BJ (cell line): Measurements from ENCODE around the gene PARD6G. TPM values are rescaled to one million over a fixed set of nuclear protein-coding genes. Genes with fewer than 3 reads are reported as not detected.

Experiments
- CTCF ChIA-PET: fragments of 350-600 bp; formaldehyde crosslinking; extraction: SDS; loops from one replicate; lab custom pipeline; 2021; ENCODE audit warnings: antibody characterized with exemption, inconsistent platforms; lab: Yijun Ruan, JAX
- POLR2A ChIA-PET: fragments of 300-600 bp; sonication (Branson Sonifier 250); formaldehyde crosslinking; extraction: SDS; loops from one replicate; lab custom pipeline; 2021; ENCODE audit warnings: antibody characterized with exemption; lab: Charles Lee
- DNase-seq: peaks from one replicate; pipeline ENCODE4 v3.0.0-alpha.2; 2011; ENCODE audit warnings: low read depth
- H3K27me3 ChIP-seq: 2 replicates; pipeline ENCODE4 v1.6.0; 2011; ENCODE audit warnings: low read length; ENCODE audit not compliant: control insufficient read depth, insufficient read depth
- H3K36me3 ChIP-seq: 2 replicates; pipeline ENCODE4 v1.5.1; 2011; ENCODE audit warnings: low read length; ENCODE audit not compliant: control insufficient read depth, insufficient read depth
- H3K4me3 ChIP-seq: 2 replicates; pipeline ENCODE4 v1.5.1; 2011; ENCODE audit warnings: low read depth, mild to moderate bottlenecking, control low read depth, low read length
- CTCF ChIP-seq: IDR thresholded peaks from 2 replicates; pipeline ENCODE4 v1.5.1; 2011; ENCODE audit warnings: low read depth, mild to moderate bottlenecking, control low read depth, inconsistent platforms, low read length, moderate library complexity; ENCODE audit not compliant: insufficient read depth
- polyA plus RNA-seq: library from polyadenylated mRNA; depleted of rRNA; stranded (reverse); fragments of >200 nt; gene quantifications from 2 replicates; pipeline ENCODE4 v1.2.3, GENCODE V29; 2011

PARD6G gene
- polyA plus RNA-seq, 1 experiment = 0.96 TPM

- ChIA-PET CTCF (no interaction called here), POLR2A (no interaction called here)
- H3K36me3 ChIP-seq = no peaks in the 10 kb centered on the region
- peaks cover 2% of the 10 kb centered on the region; the same call in 1 of the 2 replicates for H3K27me3 ChIP-seq
- no peak for TF ChIP-seq CTCF
- H3K4me3 ChIP-seq = no peak overlapping the region
- no peak for DNase-seq
These were observed 70.2 kb downstream of the PARD6G start for GRCh38 chr18:80177128-80177527.

- H3K36me3 ChIP-seq = no peaks in the 10 kb centered on the region
- POLR2A ChIA-PET = no interaction called here
- CTCF ChIA-PET = interaction anchor here (1.0 to 1.8 kb wide), 3 partner anchors 26 to 81 kb away, joined by 3 to 4 read pairs (median 3); no protein-coding TSS in a partner anchor
- TF ChIP-seq CTCF = no peak
- no peak for DNase-seq
- H3K27me3 ChIP-seq = peaks cover 2% of the 10 kb centered on the region; the same call in 1 of the 2 replicates
- no peak overlapping the region for H3K4me3 ChIP-seq
These were observed 70.8 kb downstream of the PARD6G start for GRCh38 chr18:80176334-80177073.

- DNase-seq = no peak
- Histone ChIP-seq H3K36me3 (no peaks in the 10 kb centered on the region), H3K4me3 (no peak overlapping the region), H3K27me3 (peaks cover 2% of the 10 kb centered on the region; the same call in 1 of the 2 replicates)
- ChIA-PET POLR2A (no interaction called here), CTCF (interaction anchor here (1.0 to 1.8 kb wide), 4 partner anchors 18 to 82 kb away, joined by 3 to 4 read pairs (median 4); no protein-coding TSS in a partner anchor)
- TF ChIP-seq CTCF = no peak
These were observed 71.7 kb downstream of the PARD6G start for GRCh38 chr18:80175451-80176204.

GRCh38 chr18:80173060-80173459, 74.3 kb downstream of the PARD6G start:
- no peak for DNase-seq
- no peaks in the 10 kb centered on the region for H3K36me3 ChIP-seq
- POLR2A ChIA-PET = no interaction called here
- peaks cover 2% of the 10 kb centered on the region; the same call in 1 of the 2 replicates for H3K27me3 ChIP-seq
- TF ChIP-seq CTCF = no peak
- H3K4me3 ChIP-seq = no peak overlapping the region
- CTCF ChIA-PET = interaction anchor here (1.0 kb wide), 1 partner anchor 15 kb away, joined by 4 read pairs; no protein-coding TSS in a partner anchor

- ChIA-PET POLR2A (no interaction called here), CTCF (no interaction called here)
- DNase-seq = no peak
- peaks cover 2% of the 10 kb centered on the region; the same call in 1 of the 2 replicates for H3K27me3 ChIP-seq
- no peaks in the 10 kb centered on the region for H3K36me3 ChIP-seq
- no peak for TF ChIP-seq CTCF
- H3K4me3 ChIP-seq = no peak overlapping the region
These were observed 75.3 kb downstream of the PARD6G start for GRCh38 chr18:80172056-80172455.
